Measurements from ENCODE around the gene CHTF18.
"Not testable (repeated sequence)": the region's sequence is repeated elsewhere in the genome, so short reads cannot be mapped to it uniquely, and the experiment has no call there.

The CHTF18 gene

GRCh38 chr16:760545-761343 lies 27.7 kb upstream of the CHTF18 start, which contains the start of gene MSLN:
Gene MSLN, plus strand, starts transcription at chr16:760734. Its CDS starts 1,947 bp downstream, at chr16:762681.
- DNase-seq: peak; percentile 79

GRCh38 chr16:761625-762513 lies 26.6 kb upstream of the CHTF18 start:
- no peak for DNase-seq

DNA sequence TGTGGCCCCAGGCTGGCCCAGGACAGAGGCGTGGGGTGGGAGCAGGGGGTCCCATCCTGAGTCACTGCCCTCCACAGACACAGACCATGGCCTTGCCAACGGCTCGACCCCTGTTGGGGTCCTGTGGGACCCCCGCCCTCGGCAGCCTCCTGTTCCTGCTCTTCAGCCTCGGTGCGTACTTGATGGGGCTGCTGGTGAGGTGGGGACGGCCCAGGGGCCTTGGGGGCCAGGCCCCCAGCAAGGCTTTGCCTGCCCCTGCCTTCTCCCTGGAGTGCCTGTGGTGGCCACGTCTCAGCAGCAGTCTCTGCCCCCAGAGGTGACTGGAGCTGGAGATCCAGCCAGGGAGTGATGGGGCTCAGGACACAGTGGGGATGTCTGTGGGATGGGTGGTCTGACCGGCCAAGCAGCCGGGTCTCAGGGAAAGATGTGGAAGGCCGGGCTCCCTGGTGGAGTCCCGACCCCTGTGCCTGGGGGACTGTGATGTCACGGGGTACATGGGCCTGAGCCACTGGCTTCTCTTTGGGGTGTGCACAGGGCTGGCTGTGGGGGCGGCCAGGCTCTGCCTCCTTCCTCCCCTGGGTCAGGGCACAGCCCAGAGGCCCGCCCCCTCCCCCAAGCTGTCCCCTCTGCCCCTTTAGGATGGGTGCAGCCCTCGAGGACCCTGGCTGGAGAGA lies 25.7 kb upstream of the CHTF18 start:
- DNase-seq: no peak

DNA sequence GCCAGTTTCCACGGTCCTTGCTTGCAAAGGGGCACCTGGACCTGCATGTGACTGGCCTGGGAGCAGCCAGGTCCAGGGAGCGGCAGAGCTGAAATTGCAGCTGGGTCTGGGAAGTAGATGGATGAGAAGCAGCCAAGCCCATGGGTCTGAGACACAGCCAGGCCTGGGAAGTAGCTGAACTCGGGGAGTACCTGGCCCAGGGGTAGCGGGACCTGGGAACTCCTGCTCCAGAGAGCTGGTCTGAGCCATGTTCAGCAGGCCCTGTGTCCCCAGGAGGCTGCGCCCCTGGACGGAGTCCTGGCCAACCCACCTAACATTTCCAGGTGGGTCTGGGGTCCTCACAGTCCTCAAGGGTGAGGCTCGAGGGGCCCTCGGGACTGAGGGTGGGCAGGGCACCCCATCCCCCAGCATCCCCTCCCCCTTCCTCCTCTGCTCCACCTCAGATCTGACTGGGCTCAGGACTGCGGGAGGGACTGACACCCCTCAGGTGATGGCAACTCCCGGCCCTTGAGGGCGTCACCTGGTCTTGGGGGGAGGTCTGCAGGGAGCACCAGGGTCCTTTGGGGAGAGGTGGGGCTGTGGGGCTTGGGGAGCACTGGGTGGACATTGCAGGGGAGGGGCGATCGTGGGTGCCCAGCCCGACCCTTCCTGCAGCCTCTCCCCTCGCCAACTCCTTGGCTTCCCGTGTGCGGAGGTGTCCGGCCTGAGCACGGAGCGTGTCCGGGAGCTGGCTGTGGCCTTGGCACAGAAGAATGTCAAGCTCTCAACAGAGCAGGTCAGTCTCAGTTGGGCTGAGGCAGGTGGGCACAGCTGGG lies 24.8 kb upstream of the CHTF18 start:
- no peak for DNase-seq

- DNase-seq: no peak
These were observed 24.2 kb upstream of the CHTF18 start for GRCh38 chr16:764184-764750.

DNA sequence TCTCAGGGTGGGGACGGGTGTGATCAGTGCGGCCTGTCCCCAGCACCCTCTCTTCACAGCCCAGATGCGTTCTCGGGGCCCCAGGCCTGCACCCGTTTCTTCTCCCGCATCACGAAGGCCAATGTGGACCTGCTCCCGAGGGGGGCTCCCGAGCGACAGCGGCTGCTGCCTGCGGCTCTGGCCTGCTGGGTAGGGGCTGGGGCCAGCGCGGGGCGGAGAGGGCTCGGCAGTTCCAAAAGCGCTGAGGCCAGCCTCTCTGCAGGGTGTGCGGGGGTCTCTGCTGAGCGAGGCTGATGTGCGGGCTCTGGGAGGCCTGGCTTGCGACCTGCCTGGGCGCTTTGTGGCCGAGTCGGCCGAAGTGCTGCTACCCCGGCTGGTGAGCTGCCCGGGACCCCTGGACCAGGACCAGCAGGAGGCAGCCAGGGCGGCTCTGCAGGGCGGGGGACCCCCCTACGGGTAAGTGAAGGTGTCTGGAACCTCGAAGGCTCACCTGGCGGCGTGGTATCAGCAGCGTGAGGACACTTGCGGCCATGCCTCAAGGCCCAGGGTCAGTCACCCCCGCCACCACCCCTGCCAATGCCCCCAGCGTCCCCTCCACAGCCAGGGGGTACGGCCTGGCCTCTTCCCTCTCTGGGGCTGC lies 23.5 kb upstream of the CHTF18 start:
- no peak for DNase-seq

DNA sequence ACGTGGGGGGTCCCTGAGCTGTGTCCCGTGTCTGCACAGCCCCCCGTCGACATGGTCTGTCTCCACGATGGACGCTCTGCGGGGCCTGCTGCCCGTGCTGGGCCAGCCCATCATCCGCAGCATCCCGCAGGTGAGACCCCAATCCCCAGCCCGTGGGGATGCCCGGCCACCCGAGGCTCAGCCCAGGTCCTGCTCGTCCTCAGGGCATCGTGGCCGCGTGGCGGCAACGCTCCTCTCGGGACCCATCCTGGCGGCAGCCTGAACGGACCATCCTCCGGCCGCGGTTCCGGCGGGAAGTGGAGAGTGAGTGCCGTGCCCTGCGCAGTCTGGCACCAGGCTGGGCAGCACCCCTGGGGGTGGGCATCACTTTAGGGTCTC lies 22.9 kb upstream of the CHTF18 start:
- no peak for DNase-seq

- no peak for DNase-seq
These were observed 22.2 kb upstream of the CHTF18 start for GRCh38 chr16:766008-766819.

- no peak for DNase-seq
These were observed 21.4 kb upstream of the CHTF18 start for GRCh38 chr16:766820-767640.

GRCh38 chr16:767743-768235 lies 20.6 kb upstream of the CHTF18 start:
- no peak for DNase-seq

GRCh38 chr16:768428-768827 lies 20.0 kb upstream of the CHTF18 start:
- DNase-seq: no peak

DNA sequence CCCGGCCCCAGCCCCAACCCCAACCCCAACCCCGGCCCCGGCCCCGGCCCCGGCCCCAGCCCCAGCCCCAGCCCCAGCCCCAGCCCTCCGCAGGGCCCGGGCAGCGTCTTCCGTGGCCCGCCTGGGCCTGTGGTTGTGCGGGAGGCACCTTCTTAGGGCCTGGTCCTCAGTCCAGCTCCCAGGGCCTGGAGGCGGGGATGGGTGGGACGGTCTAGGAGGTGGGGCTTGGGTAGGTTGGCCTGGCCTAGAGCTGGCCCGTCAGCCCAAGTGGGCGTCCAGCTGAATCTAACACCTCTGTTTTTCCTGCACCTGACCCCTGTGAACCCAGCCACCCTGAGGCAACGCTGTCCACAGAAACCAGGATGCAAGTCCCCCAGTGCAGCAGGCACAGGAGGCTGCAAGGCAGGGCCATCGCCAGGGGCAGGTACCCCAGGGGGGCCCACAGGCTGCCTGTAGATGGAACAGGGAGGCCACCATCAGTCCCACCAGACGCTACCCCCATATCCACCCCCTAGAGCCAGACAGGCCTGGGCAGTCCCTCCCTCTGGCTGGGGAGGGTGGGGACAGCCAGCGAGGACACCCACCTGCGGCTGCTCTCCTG lies 19.1 kb upstream of the CHTF18 start:
- no peak for DNase-seq

DNA sequence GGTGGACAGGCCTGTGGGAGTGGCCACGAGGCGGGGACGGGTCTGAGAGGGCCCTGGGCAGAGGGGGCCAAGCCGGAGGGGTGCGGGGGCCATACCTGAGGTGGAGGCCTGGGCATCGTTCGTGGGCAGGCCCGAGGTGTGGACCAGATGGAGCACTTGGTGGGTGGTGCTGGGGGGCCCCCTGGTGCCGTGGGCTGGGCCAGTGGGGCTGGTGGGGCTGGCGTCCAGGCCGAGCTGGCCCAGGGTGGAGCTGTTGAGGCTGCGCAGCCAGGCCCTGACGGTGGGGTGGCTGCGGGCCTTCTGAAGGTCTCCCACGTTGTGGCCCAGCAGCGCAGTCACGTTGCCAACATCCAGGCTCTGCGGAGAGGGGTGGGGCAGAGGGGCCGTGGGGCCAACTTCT lies 18.5 kb upstream of the CHTF18 start:
- DNase-seq: no peak

DNA sequence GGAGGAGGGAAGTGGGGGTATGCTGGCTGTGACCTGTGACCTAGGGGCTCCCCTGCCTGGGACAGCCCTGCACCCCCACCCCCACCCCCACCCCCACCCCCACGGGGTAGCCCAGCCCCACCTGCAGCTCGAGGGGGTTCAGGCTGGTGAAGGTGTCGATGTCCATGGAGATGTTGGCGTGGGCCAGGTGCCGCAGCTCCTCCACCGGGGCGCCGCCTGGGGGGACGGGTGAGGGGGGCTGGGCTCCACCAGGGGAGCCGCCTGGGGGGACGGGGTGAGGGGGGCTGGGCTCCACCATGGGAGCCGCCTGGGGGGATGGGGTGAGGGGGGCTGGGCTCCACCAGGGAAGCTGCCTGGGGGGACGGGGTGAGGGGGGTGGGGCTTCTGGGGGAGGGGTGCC lies 18.0 kb upstream of the CHTF18 start:
- no peak for DNase-seq

DNA sequence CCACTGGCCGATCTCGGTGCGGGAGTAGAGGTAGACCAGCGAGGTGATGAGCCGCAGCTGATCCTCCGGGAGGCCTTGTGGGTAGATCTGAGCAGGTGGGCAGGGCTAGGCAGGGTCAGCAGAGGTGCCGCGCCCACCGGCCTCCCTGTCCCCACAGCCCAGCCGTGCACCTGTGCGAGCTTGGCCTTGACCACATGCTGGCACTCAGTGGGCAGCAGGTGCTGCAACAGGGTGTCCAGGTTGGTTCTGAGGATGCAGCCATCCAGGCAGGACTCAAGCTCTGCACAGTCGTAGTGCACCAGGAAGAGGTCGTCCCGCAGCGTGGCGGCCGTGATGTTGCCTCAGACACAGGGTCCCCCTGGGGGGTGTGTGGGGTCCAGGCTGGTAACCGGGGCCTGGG lies 15.5 kb upstream of the CHTF18 start:
- DNase-seq: no peak

- DNase-seq: no peak
These were observed 14.1 kb upstream of the CHTF18 start for GRCh38 chr16:774086-775001.

GRCh38 chr16:775236-775796 lies 13.1 kb upstream of the CHTF18 start:
- no peak for DNase-seq

DNA sequence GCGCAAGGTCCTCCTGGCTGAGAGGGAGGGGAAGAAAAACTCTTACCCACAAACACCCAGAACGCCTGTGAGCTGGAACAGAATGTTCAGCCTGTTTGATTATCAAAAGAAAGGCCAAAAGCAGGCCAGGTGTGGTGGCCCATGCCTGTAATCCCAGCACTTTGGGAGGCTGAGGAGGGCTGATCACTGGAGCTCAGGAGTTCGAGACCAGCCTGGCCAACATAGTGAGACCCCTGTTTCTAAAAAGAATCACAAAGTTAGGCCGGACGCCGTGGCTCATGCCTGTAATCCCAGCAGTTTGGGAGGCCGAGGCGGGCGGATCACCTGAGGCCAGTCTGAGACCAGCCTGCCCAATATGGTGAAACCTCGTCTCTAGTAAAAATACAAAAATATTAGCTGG lies 12.1 kb upstream of the CHTF18 start:
- DNase-seq: not testable (repeated sequence)

Measured in EL (cell line).